Thyroid gland (tissue), 4 donors: ENCODE measurements around the gene MINDY4. TPM values are rescaled to one million over a fixed set of nuclear protein-coding genes. Genes with fewer than 3 reads are reported as not detected.

Source experiments
- DNase-seq, 2 donors: peaks; one replicate each; pipeline ENCODE4 v3.0.0-alpha.2; 2019
- H3K27ac ChIP-seq, 3 donors: fragments of 200-600 bp; sonication (generic); 1 replicate in 2 of 3; 2 replicates in 1 of 3; pipeline ENCODE4 v1.5.1; 2016 to 2019; ENCODE audit warnings: mild to moderate bottlenecking in 1 of 3, moderate library complexity in 1 of 3
- H3K27me3 ChIP-seq: fragments of 200-600 bp; sonication (generic); one replicate; pipeline ENCODE4 v1.5.1; 2019
- H3K36me3 ChIP-seq, 2 donors: fragments of 200-600 bp; sonication (generic); one replicate each; pipeline ENCODE4 v1.5.1; 2016 to 2019
- H3K4me1 ChIP-seq, 2 donors: fragments of 200-600 bp; sonication (generic); one replicate each; pipeline ENCODE4 v1.5.1; 2017 to 2019
- H3K4me3 ChIP-seq, 3 donors: fragments of 200-600 bp; sonication (generic); replicated peaks in 1 of 3; 1 replicate in 2 of 3; 2 replicates in 1 of 3; pipeline ENCODE4 v1.5.1; 2016; ENCODE audit warnings: mild to moderate bottlenecking in 1 of 3
- H3K9me3 ChIP-seq: fragments of 200-600 bp; sonication (generic); one replicate; pipeline ENCODE4 v1.5.1; 2017
- POLR2A ChIP-seq, 2 donors: fragments of 450-650 bp; IDR thresholded peaks; one replicate each; pipeline ENCODE4 v1.6.1; 2017; ENCODE audit warnings: antibody characterized with exemption in 2 of 2, mild to moderate bottlenecking in 2 of 2, moderate library complexity in 1 of 2
- WGBS, 2 donors: methylation state at CpG; one replicate each; pipeline ENCODE4 v1.1.5; 2017; 5-methylcytosine and 5-hydroxymethylcytosine counted together
- intact Hi-C: fragments of 100-400 bp; cut with DNase I; formaldehyde crosslinking; loops from one replicate; pipeline ENCODE4 v1.15.1; 2023
- total RNA-seq, 4 donors: library from RNA; depleted of rRNA; stranded (reverse); fragments of >200 nt; gene quantifications; one replicate each; pipeline ENCODE4 v1.2.3, GENCODE V29; 2016
- TF ChIP-seq, protein P1 (sequence below), 6 experiments: fragments of 200-600 bp in 3 of 6; fragments of 450-650 bp in 3 of 6; sonication (generic) in 3 of 6; IDR thresholded peaks; one replicate each; pipeline ENCODE4 v1.5.1; 2016 to 2019; ENCODE audit warnings: antibody characterized with exemption in 6 of 6, mild to moderate bottlenecking in 2 of 6, inconsistent platforms in 1 of 6, moderate library complexity in 1 of 6

The MINDY4 gene
- total RNA-seq, 4 donors from 2014 or later, result 17.9 to 33.2 (median 29.7) TPM

DNA sequence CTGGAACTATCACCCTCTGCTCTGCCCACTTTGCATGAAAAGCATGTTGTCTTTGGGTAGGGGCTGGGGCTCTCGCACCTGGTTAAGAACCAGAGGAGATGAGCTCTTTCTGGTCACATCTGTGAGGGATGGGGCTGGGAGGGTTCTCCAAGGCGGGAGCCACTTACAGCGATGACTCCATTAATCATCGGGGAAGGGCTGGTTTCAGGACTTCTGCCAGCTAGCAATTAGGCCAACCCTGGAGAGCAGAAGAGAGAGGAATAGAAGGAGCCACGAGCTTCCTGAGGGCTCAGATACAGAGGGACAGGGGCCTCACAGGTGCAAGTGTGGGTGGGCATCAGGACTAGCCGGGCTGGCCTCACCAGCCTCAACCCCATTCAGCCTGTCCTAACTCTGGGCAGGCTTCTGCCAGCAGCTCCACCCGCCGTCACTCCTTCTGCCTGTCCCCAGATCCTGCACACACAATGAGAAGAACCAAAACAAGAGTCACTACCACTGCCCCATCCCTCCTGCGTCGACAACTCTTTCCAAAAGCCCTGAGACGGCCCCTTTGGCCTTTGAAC, 148.9 kb downstream of the MINDY4 start:
- no peaks in the 10 kb centered on the region for H3K27me3 ChIP-seq
- TF ChIP-seq, protein P1, sequence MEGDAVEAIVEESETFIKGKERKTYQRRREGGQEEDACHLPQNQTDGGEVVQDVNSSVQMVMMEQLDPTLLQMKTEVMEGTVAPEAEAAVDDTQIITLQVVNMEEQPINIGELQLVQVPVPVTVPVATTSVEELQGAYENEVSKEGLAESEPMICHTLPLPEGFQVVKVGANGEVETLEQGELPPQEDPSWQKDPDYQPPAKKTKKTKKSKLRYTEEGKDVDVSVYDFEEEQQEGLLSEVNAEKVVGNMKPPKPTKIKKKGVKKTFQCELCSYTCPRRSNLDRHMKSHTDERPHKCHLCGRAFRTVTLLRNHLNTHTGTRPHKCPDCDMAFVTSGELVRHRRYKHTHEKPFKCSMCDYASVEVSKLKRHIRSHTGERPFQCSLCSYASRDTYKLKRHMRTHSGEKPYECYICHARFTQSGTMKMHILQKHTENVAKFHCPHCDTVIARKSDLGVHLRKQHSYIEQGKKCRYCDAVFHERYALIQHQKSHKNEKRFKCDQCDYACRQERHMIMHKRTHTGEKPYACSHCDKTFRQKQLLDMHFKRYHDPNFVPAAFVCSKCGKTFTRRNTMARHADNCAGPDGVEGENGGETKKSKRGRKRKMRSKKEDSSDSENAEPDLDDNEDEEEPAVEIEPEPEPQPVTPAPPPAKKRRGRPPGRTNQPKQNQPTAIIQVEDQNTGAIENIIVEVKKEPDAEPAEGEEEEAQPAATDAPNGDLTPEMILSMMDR (IDR thresholded peaks at IDR 0.05), result no peak
- no peak for TF ChIP-seq POLR2A (IDR thresholded peaks at IDR 0.05)
- peaks cover 0 to 7% of the 10 kb centered on the region in 2 donors for H3K4me1 ChIP-seq
- no peak overlapping the region for H3K4me3 ChIP-seq
- no peaks in the 10 kb centered on the region for H3K9me3 ChIP-seq
- peak; percentile 0 to 2 for DNase-seq
- WGBS, 2 donors, result 74 to 77% methylated on average over 11 of the region's 11 CpGs
- H3K36me3 ChIP-seq, result no peaks in the 10 kb centered on the region
- intact Hi-C loops, result no loop called here
- H3K27ac ChIP-seq, result no peak overlapping the region

DNA sequence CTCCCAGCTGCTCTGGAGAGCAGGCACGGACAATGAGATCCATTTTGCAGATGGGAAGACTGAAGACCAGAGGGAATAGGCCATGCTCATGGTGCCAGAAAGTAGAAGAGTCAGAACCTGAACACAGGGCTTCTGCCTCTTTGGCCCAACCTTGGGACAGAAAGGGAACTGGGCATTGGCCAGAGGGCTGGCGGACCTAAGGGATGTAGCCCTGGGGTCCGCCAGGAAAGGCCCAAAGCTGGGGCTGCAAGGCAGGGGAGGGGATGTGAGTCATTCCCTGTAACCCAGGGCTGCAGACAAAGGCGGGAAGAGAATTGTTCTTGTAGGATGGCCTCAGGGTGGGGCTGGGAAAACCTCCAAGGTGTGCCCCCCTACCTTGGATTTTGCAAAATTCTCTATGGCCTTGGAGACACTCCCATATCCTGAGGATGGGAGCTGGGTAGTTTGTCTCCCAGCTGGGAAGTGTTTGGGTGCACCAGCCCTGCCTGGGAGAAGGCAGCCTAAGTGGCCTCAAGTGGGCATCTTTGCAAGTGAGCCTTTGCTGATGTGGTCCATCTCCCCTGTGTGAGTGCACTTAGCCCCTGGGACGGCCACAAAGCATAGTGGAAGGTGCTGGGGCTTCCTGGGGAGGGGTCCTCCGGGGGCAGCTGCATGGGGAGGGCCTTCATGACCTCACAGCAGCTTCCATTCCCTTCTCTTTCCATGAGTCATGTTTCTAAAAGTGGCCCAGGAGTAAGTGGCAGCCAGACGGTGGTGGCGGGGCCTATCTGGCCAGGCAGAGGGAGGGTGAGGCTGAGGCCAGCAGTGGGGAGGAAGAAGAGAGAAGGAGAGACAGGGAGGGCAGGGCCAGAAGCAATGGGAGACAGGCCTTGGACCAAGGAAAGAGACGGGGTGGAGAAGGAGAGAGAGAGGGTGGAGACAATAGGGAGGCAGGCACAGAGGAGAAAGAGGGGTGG, 149.6 kb downstream of the MINDY4 start:
- intact Hi-C loops, result no loop called here
- H3K4me1 ChIP-seq, result peaks cover 0 to 7% of the 10 kb centered on the region in 2 donors

DNA sequence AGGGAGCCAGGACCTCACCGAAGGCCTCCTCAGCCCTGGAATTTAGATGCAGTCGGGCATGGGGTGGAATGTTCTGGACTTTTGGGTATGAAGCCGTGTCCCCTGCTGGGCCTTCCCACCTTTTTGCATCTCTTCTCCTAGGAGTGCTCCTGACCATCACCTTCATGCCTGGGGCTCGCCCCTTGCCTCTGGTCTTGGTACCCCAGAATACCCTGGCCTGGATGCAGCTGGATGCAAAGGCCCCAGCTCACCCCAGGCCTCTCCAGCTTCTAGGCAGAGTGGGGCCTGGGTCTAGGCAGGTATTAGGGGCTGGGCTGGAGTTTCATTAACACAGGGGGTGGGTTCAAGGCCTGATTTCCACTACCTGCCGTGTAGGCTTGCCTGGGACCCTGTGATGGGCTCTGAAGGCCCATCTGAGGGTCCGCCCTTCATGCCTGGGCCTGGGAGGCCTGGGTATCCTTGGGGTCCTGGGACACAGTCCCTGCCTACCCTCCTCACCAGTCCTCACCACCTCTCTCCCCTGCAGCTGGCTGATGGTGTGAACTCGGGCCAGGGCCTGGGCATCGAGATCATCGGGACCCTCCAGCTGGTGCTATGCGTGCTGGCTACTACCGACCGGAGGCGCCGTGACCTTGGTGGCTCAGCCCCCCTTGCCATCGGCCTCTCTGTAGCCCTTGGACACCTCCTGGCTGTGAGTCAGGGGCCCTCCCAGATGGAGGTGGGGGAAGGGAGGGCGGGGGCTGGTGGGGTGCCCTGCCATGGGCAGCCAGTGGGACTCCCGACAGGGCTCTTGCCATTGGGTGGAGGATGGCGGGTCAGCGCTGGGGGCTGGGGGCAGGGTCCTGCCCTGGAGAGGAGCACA, 150.6 kb downstream of the MINDY4 start:
- whole genome bisulfite sequencing, 2 donors, result 92 to 93% methylated on average over 7 to 18 of the region's 19 CpGs
- intact Hi-C loops, result no loop called here
- no peak overlapping the region for H3K27ac ChIP-seq
- DNase-seq, result peak; percentile 1
- TF ChIP-seq, protein P1 (IDR thresholded peaks at IDR 0.05), result no peak
- no peak for TF ChIP-seq POLR2A (IDR thresholded peaks at IDR 0.05)
- no peaks in the 10 kb centered on the region for H3K36me3 ChIP-seq
- H3K4me1 ChIP-seq, result peaks cover 0 to 7% of the 10 kb centered on the region in 2 donors
- H3K27me3 ChIP-seq, result no peaks in the 10 kb centered on the region
- H3K4me3 ChIP-seq, result no peak overlapping the region
- H3K9me3 ChIP-seq, result no peaks in the 10 kb centered on the region

More for the DNA sequence above, 149.6 kb downstream of the MINDY4 start:
- peak overlapping the region in 1 of 3 donors; percentile 13 for H3K27ac ChIP-seq
- 63 to 76% methylated on average over 7 to 9 of the region's 9 CpGs for WGBS, 2 donors
- no peaks in the 10 kb centered on the region for H3K36me3 ChIP-seq
- H3K4me3 ChIP-seq, result no peak overlapping the region
- H3K27me3 ChIP-seq, result no peaks in the 10 kb centered on the region
- H3K9me3 ChIP-seq, result no peaks in the 10 kb centered on the region
- no peak for TF ChIP-seq POLR2A (IDR thresholded peaks at IDR 0.05)
- TF ChIP-seq, protein P1 (IDR thresholded peaks at IDR 0.05), result no peak
- peak; percentile 1 to 2 for DNase-seq

DNA sequence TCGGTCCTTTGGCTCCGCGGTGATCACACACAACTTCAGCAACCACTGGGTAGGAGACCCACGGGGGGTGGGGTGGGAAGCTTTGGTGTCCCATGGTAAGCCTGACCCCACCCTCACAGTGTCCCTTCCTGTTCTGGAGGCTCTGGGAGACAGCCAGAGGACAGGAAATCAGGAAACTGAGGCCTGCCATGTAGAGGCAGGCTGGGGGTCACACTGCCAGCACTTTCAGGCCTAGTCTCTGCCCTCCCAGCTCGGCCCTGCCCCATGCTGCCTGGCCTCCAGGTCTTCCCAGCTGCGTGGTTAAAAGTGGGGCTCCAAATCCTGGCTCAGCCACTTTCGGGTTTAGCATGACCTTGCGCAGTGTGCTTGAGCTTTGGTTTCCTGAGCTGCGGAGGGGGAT, 151.4 kb downstream of the MINDY4 start:
- Histone ChIP-seq H3K27me3 (no peaks in the 10 kb centered on the region), H3K36me3 (no peaks in the 10 kb centered on the region), H3K27ac (no peak overlapping the region), H3K4me1 (peaks cover 0 to 7% of the 10 kb centered on the region in 2 donors), H3K9me3 (no peaks in the 10 kb centered on the region), H3K4me3 (no peak overlapping the region)
- DNase-seq, result peak in 1 of 2 donors; percentile 1
- intact Hi-C loops, result no loop called here
- 85 to 91% methylated on average over 8 to 9 of the region's 9 CpGs for WGBS, 2 donors
- TF ChIP-seq POLR2A (IDR thresholded peaks at IDR 0.05), result no peak
- TF ChIP-seq, protein P1 (IDR thresholded peaks at IDR 0.05), result no peak
